ENCODE data around the gene SH3RF1.
"Not testable (repeated sequence)": the region's sequence is repeated elsewhere in the genome, so short reads cannot be mapped to it uniquely, and the experiment has no call there.

The SH3RF1 gene

GRCh38 chr4:169179609-169180521 lies 90.9 kb downstream of the SH3RF1 start:
- DNase-seq = no peak
- H3K4me3 ChIP-seq (ENCODE audit: low read depth, low read length) = no peak overlapping the region
- H3K27me3 ChIP-seq (replicated peaks) = no peaks in the 10 kb centered on the region
- no peak overlapping the region for H3K27ac ChIP-seq
- TF ChIP-seq CTCF (IDR thresholded peaks at IDR 0.05; ENCODE audit: low read depth, low read length, missing control alignments) = no peak
- no peaks in the 10 kb centered on the region for H3K36me3 ChIP-seq (replicated peaks)
- in situ Hi-C loops (cut with HindIII; ENCODE audit: low pct_ligation_motif_present, low sequenced_read_pairs) = no loop called here

- in situ Hi-C loops (cut with HindIII; ENCODE audit: low pct_ligation_motif_present, low sequenced_read_pairs); H3K4me3 ChIP-seq (ENCODE audit: low read depth, low read length); H3K36me3 ChIP-seq (replicated peaks); H3K27me3 ChIP-seq (replicated peaks); DNase-seq; H3K27ac ChIP-seq: not testable (repeated sequence)
Observed at GRCh38 chr4:169178092-169178491, 92.7 kb downstream of the SH3RF1 start.

- no peaks in the 10 kb centered on the region for H3K27me3 ChIP-seq (replicated peaks)
- no peak for TF ChIP-seq CTCF (IDR thresholded peaks at IDR 0.05; ENCODE audit: low read depth, low read length, missing control alignments)
- no peaks in the 10 kb centered on the region for H3K36me3 ChIP-seq (replicated peaks)
- DNase-seq = no peak
- H3K27ac ChIP-seq = no peak overlapping the region
- in situ Hi-C loops (cut with HindIII; ENCODE audit: low pct_ligation_motif_present, low sequenced_read_pairs) = no loop called here
- H3K4me3 ChIP-seq (ENCODE audit: low read depth, low read length) = no peak overlapping the region
Observed at GRCh38 chr4:169175476-169175875, 95.3 kb downstream of the SH3RF1 start.

- in situ Hi-C loops (cut with HindIII; ENCODE audit: low pct_ligation_motif_present, low sequenced_read_pairs) = no loop called here
- TF ChIP-seq CTCF (IDR thresholded peaks at IDR 0.05; ENCODE audit: low read depth, low read length, missing control alignments) = no peak
- Histone ChIP-seq H3K4me3 (ENCODE audit: low read depth, low read length) (no peak overlapping the region), H3K36me3 (replicated peaks) (no peaks in the 10 kb centered on the region), H3K27ac (no peak overlapping the region), H3K27me3 (replicated peaks) (no peaks in the 10 kb centered on the region)
- DNase-seq = no peak
Observed at GRCh38 chr4:169175035-169175434, 95.7 kb downstream of the SH3RF1 start.

- in situ Hi-C loops (cut with HindIII; ENCODE audit: low pct_ligation_motif_present, low sequenced_read_pairs) = no loop called here
- no peak overlapping the region for H3K27ac ChIP-seq
Observed at GRCh38 chr4:169174247-169174646, 96.5 kb downstream of the SH3RF1 start.

More at GRCh38 chr4:169174247-169174646, 96.5 kb downstream of the SH3RF1 start:
- TF ChIP-seq CTCF (IDR thresholded peaks at IDR 0.05; ENCODE audit: low read depth, low read length, missing control alignments) = no peak
- DNase-seq = no peak
- H3K36me3 ChIP-seq (replicated peaks) = no peaks in the 10 kb centered on the region
- no peaks in the 10 kb centered on the region for H3K27me3 ChIP-seq (replicated peaks)
- no peak overlapping the region for H3K4me3 ChIP-seq (ENCODE audit: low read depth, low read length)

All from brain microvascular endothelial cell (primary cell).